Caki2 (cell line): ENCODE results near the gene PTH2. TPM values are rescaled to one million over a fixed set of nuclear protein-coding genes. Genes with fewer than 3 reads are reported as not detected.
A peak's percentile ranks its signal among the peaks of the same experiment; 100 is the strongest.
"Not testable (repeated sequence)": the region's sequence is repeated elsewhere in the genome, so short reads cannot be mapped to it uniquely, and the experiment has no call there.

Source experiments
- DNase-seq: peaks from one replicate; pipeline ENCODE4 v3.0.0-alpha.2; 2015; ENCODE audit warnings: low read depth
- in situ Hi-C: cut with HindIII; loops from 2 replicates; pipeline ENCODE4 v1.10.0; 2016; ENCODE audit warnings: low sequenced_read_pairs, low pct_unique_long_range_greater_than_20kb, mixed read lengths
- total RNA-seq: library from RNA; depleted of rRNA; stranded (reverse); fragments of >200 nt; shearing (Covaris generic); gene quantifications from 2 replicates; pipeline ENCODE4 v1.2.3, GENCODE V29; 2014; ENCODE audit warnings: low replicate concordance

PTH2 gene
- total RNA-seq, 1 experiment from 2014 or later = not detected

GRCh38 chr19:49451430-49452181, 28.4 kb upstream of the PTH2 start, which contains the start of gene PIH1D1:
Gene PIH1D1, minus strand, starts transcription at chr19:49451814. Its CDS starts 240 bp downstream, at chr19:49451574.
- in situ Hi-C loops = no loop called here

GRCh38 chr19:49450405-49450804, 27.2 kb upstream of the PTH2 start:
- in situ Hi-C loops = no loop called here
- DNase-seq = no peak

More at GRCh38 chr19:49451430-49452181, 28.4 kb upstream of the PTH2 start, which contains the start of gene PIH1D1:
- DNase-seq = peak; percentile 98

DNA sequence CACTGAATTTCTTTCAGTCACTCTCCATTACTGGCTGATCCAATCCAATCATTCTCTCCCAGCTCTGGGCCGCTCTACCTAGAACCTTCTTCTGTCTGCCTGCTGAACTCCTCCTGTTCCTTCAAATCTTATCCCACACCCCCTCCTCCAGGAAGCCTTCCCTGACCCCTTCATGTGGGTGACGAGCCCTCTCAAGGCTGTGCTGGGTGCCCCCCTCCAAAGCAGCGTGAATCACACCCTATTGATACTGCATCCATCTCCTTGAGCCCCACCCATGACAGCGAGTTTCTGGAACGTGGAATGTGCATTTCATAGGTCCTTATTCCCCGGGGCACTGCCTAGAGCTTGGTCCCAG, 25.2 kb upstream of the PTH2 start:
- no peak for DNase-seq
- in situ Hi-C loops = no loop called here

GRCh38 chr19:49447485-49448431, 24.5 kb upstream of the PTH2 start:
- in situ Hi-C loops = no loop called here

GRCh38 chr19:49445997-49446396, 22.8 kb upstream of the PTH2 start:
- in situ Hi-C loops = no loop called here

More at GRCh38 chr19:49447485-49448431, 24.5 kb upstream of the PTH2 start:
- no peak for DNase-seq

GRCh38 chr19:49444100-49444700, 21.0 kb upstream of the PTH2 start:
- DNase-seq, in situ Hi-C loops: not testable (repeated sequence)

More at GRCh38 chr19:49445997-49446396, 22.8 kb upstream of the PTH2 start:
- DNase-seq = no peak

DNA sequence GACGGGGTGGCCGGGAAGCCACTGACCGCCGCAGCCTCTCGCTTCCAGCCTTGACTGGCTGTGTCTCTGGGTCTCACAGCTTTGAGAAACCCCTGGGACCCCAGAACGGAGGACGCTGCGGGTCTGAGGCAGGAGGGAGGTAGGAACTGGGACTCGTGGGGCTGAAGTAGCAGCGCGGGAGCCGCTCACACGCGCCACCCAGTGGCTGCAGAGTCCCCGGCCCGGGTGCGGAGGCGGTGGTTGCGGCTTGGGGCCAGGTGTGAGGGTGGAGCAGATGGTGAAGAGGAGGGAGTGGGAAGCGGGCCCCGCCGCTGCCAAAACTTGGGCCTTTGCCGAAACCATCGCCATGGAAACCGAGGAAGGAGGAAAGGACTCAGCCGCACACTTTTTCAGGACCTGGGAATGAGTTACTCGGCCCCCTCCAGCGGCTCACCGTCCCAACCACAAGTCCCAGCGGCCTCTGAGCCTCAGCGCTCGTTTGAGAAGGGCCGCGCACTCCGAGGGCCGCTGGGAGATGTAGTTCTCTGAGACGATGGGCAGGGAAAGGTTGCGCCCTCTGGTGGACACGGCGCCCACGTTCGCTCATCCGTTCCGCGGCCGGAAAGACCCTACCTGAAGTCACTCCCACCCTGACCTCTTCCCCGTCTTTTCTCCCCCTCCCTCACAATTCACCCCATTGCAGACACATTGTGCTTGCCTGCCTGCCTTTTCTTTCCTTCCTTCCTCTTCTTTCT, 20.3 kb upstream of the PTH2 start:
- peak; percentile 97 for DNase-seq
- in situ Hi-C loops = no loop called here

GRCh38 chr19:49442771-49443365, 19.6 kb upstream of the PTH2 start:
- DNase-seq = peak; percentile 89
- in situ Hi-C loops = no loop called here

DNA sequence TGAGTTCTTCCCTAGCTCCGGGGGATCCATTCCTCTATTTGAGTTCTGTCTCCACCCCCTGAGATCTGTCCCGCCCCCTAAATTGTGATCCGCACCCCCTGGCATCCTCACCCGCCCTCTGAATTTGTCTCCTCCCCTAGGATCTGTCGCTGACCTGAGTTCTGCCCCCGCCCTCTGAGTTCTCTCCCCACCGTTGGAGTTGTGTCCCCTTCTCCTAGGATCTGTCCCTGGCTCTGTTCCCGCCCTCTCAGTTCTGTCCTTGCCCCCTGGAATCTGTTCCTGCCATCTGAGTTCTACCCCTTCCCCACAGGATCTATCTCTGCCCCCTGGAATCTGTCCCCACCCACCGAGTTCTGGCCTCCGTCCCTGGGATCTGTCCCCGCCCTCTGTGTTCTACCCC, 19.1 kb upstream of the PTH2 start:
- no peak for DNase-seq
- in situ Hi-C loops = no loop called here

DNA sequence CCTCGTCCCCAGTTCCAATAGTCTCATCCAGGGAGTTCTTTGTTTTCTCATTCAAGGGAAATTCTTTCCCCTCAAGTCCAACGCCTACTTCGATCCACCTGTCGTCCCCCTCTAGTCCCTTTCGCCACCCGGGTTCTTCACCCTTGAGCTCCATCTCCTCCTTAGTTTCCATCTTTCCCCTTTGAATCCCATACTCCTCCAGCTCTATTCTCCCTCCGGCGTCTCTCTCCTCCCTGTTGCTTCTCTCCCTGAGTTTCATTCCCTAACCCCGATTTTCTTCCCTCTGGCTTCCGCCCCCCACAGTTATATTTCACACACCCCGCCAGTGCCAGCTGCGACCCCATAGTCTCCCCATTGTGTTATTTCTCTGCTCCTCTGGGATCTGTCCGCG, 18.7 kb upstream of the PTH2 start:
- in situ Hi-C loops = no loop called here
- no peak for DNase-seq

GRCh38 chr19:49441210-49441959, 18.1 kb upstream of the PTH2 start, which contains the start of gene SLC17A7:
Gene SLC17A7, minus strand, starts transcription at chr19:49441527. Its CDS starts 148 bp downstream, at chr19:49441379.
- no peak for DNase-seq
- in situ Hi-C loops = no loop called here

- DNase-seq = no peak
- in situ Hi-C loops = no loop called here
These were observed 17.4 kb upstream of the PTH2 start for GRCh38 chr19:49440439-49441209.

- in situ Hi-C loops = no loop called here
- no peak for DNase-seq
These were observed 16.6 kb upstream of the PTH2 start for GRCh38 chr19:49439836-49440235.

DNA sequence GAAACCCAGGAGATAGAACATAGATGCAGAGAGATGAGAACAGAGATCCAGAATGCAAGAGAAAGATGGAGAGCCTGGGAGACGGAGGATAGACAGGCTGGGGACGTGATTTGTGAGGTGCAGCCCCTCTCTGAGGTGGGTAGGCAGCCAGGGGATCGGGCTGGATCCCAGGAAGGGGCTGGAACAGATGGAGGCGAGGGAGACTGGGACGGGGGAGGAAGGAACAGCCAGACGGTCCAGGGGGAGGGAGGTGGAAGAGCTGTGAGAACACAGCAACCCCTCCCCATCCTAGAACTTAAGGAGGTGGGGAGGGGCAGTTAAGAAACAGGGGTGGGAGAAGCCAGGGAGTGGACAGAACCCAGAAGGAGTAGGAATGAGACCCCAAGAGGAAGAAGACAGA, 15.0 kb upstream of the PTH2 start:
- in situ Hi-C loops = no loop called here
- DNase-seq = no peak

- in situ Hi-C loops = no loop called here
- no peak for DNase-seq
These were observed 14.0 kb upstream of the PTH2 start for GRCh38 chr19:49437231-49437630.

DNA sequence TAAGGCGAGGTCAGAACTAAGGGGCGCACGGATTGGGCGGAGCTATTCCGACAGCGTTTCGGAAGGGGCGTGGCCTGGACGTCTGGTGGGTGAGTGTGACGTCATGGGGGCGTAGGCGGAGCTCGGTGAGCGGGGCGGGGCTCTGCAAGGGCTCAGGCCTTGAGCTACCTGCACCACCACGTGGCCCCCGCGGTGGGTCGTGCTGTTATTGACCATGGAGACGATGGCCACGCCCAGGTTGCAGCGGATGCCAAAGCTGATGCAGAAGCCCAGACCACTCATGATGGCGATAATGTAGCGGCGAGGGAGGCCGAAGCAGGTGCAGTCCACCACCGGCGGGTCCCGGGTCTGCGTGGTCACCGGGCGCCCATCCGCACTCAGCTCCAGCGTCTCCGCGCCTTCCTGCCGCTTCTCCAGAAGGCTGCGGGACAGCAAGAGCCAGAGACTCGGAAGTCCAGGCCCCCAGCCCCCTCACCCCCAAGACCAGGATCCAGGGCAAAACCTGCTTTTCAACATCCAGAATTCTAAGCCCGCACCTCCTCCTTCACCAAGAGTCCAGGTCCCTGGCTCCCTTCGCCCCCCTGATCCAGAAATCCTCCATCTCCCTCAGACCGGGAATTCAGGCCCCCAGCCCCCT, 13.3 kb upstream of the PTH2 start:
- no peak for DNase-seq
- in situ Hi-C loops = no loop called here
